GM12873 (cell line): ENCODE data around the gene SRD5A3.

ENCODE experiments used
- CTCF ChIP-seq: IDR thresholded peaks from 2 replicates; pipeline ENCODE4 v1.5.1; 2012; ENCODE audit warnings: low read depth, mild to moderate bottlenecking, moderate library complexity, low read length, control low read depth; ENCODE audit not compliant: insufficient read depth; ENCODE audit errors: missing control alignments

SRD5A3 gene

DNA sequence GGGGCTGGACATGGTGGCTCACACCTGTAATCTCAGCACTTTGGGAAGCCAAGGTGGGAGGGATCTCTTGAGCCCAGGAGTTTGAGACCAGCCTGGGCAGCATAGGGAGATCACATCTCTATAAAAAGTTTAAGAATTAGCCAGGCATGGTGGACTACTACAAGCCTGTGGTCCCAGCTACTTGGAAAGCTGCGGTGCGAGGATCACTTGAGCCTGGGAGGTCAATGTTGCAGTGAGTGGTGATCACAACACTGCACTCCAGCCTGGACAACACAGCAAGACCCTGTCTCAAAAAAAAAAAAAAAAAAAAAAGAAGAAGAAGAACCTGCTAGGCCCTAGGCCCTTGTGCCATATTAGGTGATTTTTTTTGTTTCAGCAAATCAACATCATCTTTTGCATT lies 12.2 kb downstream of the SRD5A3 start:
- no peak for TF ChIP-seq CTCF

GRCh38 chr4:55358668-55359067 lies 12.6 kb downstream of the SRD5A3 start:
- TF ChIP-seq CTCF = no peak

- no peak for TF ChIP-seq CTCF
These were observed 13.4 kb downstream of the SRD5A3 start for GRCh38 chr4:55359397-55359916.

DNA sequence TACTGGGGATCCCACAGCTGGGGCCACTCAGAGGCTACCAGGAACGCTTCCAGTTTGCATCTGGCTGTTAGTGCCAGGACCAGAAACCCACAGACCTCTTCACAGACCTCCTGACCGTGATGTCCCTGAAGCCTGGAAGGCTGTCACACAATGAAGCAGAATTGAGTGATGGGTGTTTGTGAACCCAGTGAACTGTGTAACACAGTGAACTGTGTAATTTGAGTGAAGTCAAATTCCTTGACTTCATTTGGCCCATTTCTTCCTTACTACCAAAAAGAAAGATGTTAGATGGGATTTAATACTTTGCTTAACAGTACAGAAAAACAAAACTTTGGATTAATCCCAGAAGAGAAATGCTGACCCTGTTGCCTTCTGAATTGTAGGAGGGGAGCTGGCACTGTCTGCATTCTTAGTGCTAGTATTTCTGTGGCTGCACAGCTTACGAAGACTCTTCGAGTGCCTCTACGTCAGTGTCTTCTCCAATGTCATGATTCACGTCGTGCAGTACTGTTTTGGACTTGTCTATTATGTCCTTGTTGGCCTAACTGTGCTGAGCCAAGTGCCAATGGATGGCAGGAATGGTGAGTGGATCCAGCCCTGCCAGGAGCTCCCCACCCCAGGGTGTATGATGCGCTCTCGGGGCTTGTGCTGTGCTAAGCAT lies 17.8 kb downstream of the SRD5A3 start:
- no peak for TF ChIP-seq CTCF

GRCh38 chr4:55364691-55365344 lies 18.8 kb downstream of the SRD5A3 start:
- no peak for TF ChIP-seq CTCF

GRCh38 chr4:55365345-55365728 lies 19.3 kb downstream of the SRD5A3 start:
- no peak for TF ChIP-seq CTCF

DNA sequence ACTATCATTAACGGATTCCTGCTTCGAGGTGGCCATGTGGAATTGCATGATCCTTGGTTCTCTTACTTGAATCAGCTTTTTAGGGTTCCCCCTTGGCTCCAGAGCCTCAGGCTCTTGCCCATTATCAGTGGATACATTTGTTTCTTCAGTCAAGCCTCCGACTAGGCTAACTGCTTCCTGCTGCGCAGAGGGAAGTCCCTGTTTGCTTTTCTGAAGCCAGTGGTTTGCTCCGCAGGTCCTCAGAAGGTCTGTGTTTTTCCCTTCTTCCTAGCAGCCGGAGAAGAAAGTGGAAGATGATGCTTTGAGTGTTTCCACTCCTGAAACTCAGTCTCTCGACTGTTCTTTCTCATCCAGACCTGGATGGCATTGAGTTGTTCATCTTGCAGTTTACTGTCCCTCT lies 20.6 kb downstream of the SRD5A3 start:
- no peak for TF ChIP-seq CTCF
